ENCODE data around the gene RUNX1.

The RUNX1 gene

DNA sequence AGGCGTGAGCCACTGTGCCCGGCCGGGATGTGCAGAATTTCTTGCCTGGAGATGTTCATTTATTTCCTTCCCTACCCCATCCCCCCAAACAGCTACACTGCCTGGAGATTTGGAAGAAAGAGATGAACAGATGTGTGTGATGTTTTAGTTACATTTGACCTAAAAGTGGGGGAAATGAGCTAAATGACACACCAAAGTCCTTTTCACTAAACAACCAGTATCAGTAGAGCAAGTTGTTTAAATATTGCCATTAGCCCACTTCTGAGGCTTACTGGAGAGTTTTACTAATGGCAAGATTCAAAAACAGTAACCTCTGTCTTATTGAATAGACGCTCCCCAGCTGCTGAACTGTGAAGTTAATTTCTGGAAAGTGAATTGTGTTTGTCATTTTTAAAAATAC lies 100.1 kb downstream of the RUNX1 start:
- H3K4me1 ChIP-seq (ENCODE audit: control insufficient read depth in 1 of 2, insufficient read depth in 1 of 2, low read depth in 1 of 2, low read length in 1 of 2) = peaks cover 37 to 59% of the 10 kb centered on the region in 2 experiments
- TF ChIP-seq, protein P1, sequence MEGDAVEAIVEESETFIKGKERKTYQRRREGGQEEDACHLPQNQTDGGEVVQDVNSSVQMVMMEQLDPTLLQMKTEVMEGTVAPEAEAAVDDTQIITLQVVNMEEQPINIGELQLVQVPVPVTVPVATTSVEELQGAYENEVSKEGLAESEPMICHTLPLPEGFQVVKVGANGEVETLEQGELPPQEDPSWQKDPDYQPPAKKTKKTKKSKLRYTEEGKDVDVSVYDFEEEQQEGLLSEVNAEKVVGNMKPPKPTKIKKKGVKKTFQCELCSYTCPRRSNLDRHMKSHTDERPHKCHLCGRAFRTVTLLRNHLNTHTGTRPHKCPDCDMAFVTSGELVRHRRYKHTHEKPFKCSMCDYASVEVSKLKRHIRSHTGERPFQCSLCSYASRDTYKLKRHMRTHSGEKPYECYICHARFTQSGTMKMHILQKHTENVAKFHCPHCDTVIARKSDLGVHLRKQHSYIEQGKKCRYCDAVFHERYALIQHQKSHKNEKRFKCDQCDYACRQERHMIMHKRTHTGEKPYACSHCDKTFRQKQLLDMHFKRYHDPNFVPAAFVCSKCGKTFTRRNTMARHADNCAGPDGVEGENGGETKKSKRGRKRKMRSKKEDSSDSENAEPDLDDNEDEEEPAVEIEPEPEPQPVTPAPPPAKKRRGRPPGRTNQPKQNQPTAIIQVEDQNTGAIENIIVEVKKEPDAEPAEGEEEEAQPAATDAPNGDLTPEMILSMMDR (IDR thresholded peaks at IDR 0.05) = no peak

DNA sequence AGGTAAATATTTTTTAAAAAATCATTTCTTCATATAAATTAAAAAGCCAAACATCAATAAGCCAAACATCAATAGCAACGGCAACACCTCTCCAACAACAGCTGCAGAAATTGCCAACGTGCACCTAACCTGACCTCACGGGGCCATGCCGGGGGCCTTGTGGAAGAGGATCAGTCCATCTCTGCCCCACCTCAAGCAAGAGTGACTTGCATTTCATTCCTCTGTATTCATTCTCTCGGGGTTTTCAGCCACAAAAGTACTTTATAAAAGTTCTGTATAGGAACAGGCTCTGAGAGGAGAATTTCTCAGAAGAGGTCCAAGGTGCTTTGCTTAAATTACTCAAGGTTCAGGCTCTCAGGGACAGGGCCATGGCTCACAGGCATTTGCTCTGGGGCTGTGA lies 100.9 kb downstream of the RUNX1 start:
- H3K4me3 ChIP-seq (ENCODE audit: low read depth in 1 of 2, low read length in 1 of 2) = no peak overlapping the region
- no peak overlapping the region for H3K27ac ChIP-seq
- no peaks in the 10 kb centered on the region for H3K9me3 ChIP-seq
- peaks cover 34 to 55% of the 10 kb centered on the region in 2 experiments for H3K4me1 ChIP-seq (ENCODE audit: control insufficient read depth in 1 of 2, insufficient read depth in 1 of 2, low read depth in 1 of 2, low read length in 1 of 2)
- TF ChIP-seq, protein P1 (IDR thresholded peaks at IDR 0.05) = no peak
- no peaks in the 10 kb centered on the region for H3K27me3 ChIP-seq
- H3K36me3 ChIP-seq = no peaks in the 10 kb centered on the region

More for the DNA sequence above, 100.1 kb downstream of the RUNX1 start:
- Histone ChIP-seq H3K27ac (peak overlapping the region; percentile 1), H3K36me3 (no peaks in the 10 kb centered on the region), H3K4me3 (ENCODE audit: low read depth in 1 of 2, low read length in 1 of 2) (no peak overlapping the region), H3K9me3 (no peaks in the 10 kb centered on the region), H3K27me3 (no peaks in the 10 kb centered on the region)

DNA sequence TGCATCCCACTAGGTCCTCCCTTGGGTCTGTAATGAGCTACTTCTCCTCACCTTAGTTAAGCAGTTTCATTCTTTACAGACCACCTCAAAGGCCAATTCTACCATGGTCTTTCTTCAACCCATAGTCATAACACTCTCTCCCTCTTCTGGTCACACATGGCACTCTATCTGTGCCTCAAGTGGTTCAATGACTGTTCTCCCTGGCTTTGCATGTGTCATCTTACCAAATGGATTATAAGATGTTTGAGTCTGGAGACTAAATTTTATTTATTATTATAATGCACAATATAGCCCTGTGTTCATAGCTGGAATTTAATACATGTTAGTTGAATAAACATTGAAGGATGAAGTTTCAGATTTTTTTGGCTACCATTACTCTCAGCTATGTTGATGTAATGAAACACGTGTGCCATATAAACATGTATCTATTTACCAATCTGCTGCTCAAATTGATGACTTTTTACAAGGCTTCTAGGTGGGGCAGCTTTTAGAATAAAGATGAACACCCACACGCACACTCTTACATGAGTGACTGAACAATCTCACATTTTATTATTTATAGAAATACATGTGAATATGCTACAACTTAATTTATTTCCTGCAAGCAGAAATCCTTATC lies 102.1 kb downstream of the RUNX1 start:
- TF ChIP-seq, protein P1 (IDR thresholded peaks at IDR 0.05) = no peak
- Histone ChIP-seq H3K27me3 (no peaks in the 10 kb centered on the region), H3K4me3 (ENCODE audit: low read depth in 1 of 2, low read length in 1 of 2) (no peak overlapping the region), H3K27ac (peak overlapping the region; percentile 72), H3K4me1 (ENCODE audit: control insufficient read depth in 1 of 2, insufficient read depth in 1 of 2, low read depth in 1 of 2, low read length in 1 of 2) (peaks cover 28 to 56% of the 10 kb centered on the region in 2 experiments), H3K9me3 (no peaks in the 10 kb centered on the region), H3K36me3 (no peaks in the 10 kb centered on the region)

DNA sequence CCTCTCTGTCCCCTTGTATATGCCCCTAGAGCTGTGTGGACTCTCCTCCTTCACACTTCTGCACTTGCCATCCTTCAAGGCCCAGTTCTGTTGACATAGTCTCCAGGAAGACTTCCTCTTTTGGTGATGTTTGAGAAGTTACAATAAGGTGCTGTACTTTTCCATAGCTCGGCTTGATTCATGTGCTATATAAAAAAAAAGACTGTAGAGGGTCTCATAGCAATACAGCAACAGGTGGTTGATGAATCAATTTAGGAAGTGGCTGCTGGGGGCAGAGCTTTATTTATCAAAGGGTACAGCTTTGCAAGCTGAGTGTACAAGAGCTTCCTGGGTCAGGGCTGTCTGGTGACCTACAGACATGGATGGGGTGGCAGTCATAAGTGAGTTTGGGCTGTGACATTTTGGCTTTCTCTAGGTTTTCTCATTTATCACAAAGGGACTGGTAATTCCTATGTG lies 102.7 kb downstream of the RUNX1 start:
- no peaks in the 10 kb centered on the region for H3K36me3 ChIP-seq
- H3K27me3 ChIP-seq = no peaks in the 10 kb centered on the region
- no peaks in the 10 kb centered on the region for H3K9me3 ChIP-seq
- no peak overlapping the region for H3K4me3 ChIP-seq (ENCODE audit: low read depth in 1 of 2, low read length in 1 of 2)
- H3K4me1 ChIP-seq (ENCODE audit: control insufficient read depth in 1 of 2, insufficient read depth in 1 of 2, low read depth in 1 of 2, low read length in 1 of 2) = peaks cover 28 to 57% of the 10 kb centered on the region in 2 experiments
- H3K27ac ChIP-seq = peak overlapping the region; percentile 72
- TF ChIP-seq, protein P1 (IDR thresholded peaks at IDR 0.05) = no peak

DNA sequence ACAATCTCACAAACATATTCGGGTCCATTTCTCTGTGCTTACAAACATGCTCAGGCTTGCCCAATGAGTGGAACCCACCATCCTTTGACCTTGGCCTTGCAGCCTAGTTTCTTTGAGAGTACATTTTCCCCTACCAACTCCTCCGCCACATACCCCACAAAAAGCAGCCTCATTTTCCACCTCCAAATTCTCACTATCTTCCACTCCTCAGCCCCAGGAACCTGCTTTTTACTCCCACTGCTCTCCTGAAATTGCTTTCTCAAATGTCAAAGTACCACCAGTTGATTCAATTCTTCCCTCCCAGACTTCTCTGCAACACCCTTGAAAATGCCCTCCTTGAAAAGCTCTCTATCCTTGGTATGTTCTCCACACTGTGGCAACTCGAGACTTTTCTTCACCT lies 103.8 kb downstream of the RUNX1 start:
- no peak overlapping the region for H3K4me3 ChIP-seq (ENCODE audit: low read depth in 1 of 2, low read length in 1 of 2)
- H3K27me3 ChIP-seq = no peaks in the 10 kb centered on the region
- H3K9me3 ChIP-seq = no peaks in the 10 kb centered on the region
- H3K27ac ChIP-seq = peak overlapping the region; percentile 72
- H3K4me1 ChIP-seq (ENCODE audit: control insufficient read depth in 1 of 2, insufficient read depth in 1 of 2, low read depth in 1 of 2, low read length in 1 of 2) = peaks cover 33 to 68% of the 10 kb centered on the region in 2 experiments
- H3K36me3 ChIP-seq = no peaks in the 10 kb centered on the region
- TF ChIP-seq, protein P1 (IDR thresholded peaks at IDR 0.05) = no peak
